Neural cell (in vitro differentiated cells): ENCODE measurements around the gene TYMP. TPM values are rescaled to one million over a fixed set of nuclear protein-coding genes. Genes with fewer than 3 reads are reported as not detected.

ENCODE experiments used
- H2AFZ ChIP-seq: fragments of 200-600, 300-800 bp; sonication (generic), shearing (Covaris generic); 2 replicates; pipeline ENCODE4 v1.6.0; 2014; ENCODE audit warnings: low read depth, mild to moderate bottlenecking, antibody characterized with exemption, low read length, moderate library complexity
- H3F3A ChIP-seq: fragments of 200-600 bp; shearing (Covaris generic); 2 replicates; pipeline ENCODE4 v1.6.1; 2016; ENCODE audit warnings: mild to moderate bottlenecking, moderate library complexity, mixed read lengths, antibody characterized with exemption, low read length; ENCODE audit not compliant: insufficient read depth, poor library complexity, severe bottlenecking
- H3K27ac ChIP-seq: fragments of 200-600, 300-800 bp; sonication (generic), shearing (Covaris generic); 2 replicates; pipeline ENCODE4 v1.5.1; 2014; ENCODE audit warnings: mild to moderate bottlenecking, low read length, moderate library complexity
- H3K27me3 ChIP-seq: fragments of 300-800, 200-600 bp; sonication (generic), shearing (Covaris generic); 2 replicates; pipeline ENCODE4 v1.6.0; 2014; ENCODE audit warnings: mild to moderate bottlenecking, low read depth, low read length, moderate library complexity; ENCODE audit not compliant: insufficient read depth
- H3K36me3 ChIP-seq: fragments of 300-800, 200-600 bp; sonication (generic), shearing (Covaris generic); 2 replicates; pipeline ENCODE4 v1.5.1; 2014; ENCODE audit warnings: mild to moderate bottlenecking, antibody characterized with exemption, low read length, moderate library complexity; ENCODE audit not compliant: insufficient read depth
- H3K4me2 ChIP-seq: fragments of 300-800, 200-600 bp; sonication (generic), shearing (Covaris generic); 2 replicates; pipeline ENCODE4 v1.6.0; 2014; ENCODE audit warnings: mild to moderate bottlenecking, low read length
- H3K4me3 ChIP-seq: fragments of 300-800, 200-600 bp; sonication (generic), shearing (Covaris generic); 2 replicates; pipeline ENCODE4 v1.5.1; 2014; ENCODE audit warnings: mild to moderate bottlenecking, low read length, moderate library complexity
- H3K79me2 ChIP-seq: fragments of 200-600 bp; shearing (Covaris generic); replicated peaks from 2 replicates; pipeline ENCODE4 v1.6.0; 2014; ENCODE audit warnings: mild to moderate bottlenecking, low read length, moderate library complexity; ENCODE audit not compliant: insufficient read depth
- H3K9ac ChIP-seq: fragments of 300-800, 200-600 bp; sonication (generic), shearing (Covaris generic); 2 replicates; pipeline ENCODE4 v1.6.1; 2016; ENCODE audit warnings: mild to moderate bottlenecking, low read length, mixed read lengths
- H3K9me2 ChIP-seq: fragments of 200-600 bp; shearing (Covaris generic); 2 replicates; pipeline ENCODE4 v1.6.1; 2016; ENCODE audit warnings: mild to moderate bottlenecking, low read length, mixed read lengths; ENCODE audit not compliant: insufficient read depth
- H3K9me3 ChIP-seq: fragments of 200-600, 300-800 bp; sonication (generic), shearing (Covaris generic); 2 replicates; pipeline ENCODE4 v1.6.1; 2016; ENCODE audit warnings: mild to moderate bottlenecking, mixed run types, low read length, moderate library complexity, mixed read lengths
- H4K20me1 ChIP-seq: fragments of 200-600 bp; shearing (Covaris generic); 2 replicates; pipeline ENCODE4 v1.6.1; 2016; ENCODE audit warnings: mild to moderate bottlenecking, mixed run types; ENCODE audit not compliant: insufficient read depth
- CTCF ChIP-seq: fragments of 450-650 bp; IDR thresholded peaks from 2 replicates; pipeline ENCODE4 v1.5.1; 2014; ENCODE audit warnings: antibody characterized with exemption, mild to moderate bottlenecking, moderate library complexity; ENCODE audit not compliant: poor library complexity, severe bottlenecking
- EP300 ChIP-seq: fragments of 450-650 bp; conservative IDR thresholded peaks from 2 replicates; pipeline ENCODE4 v1.6.1; 2014; ENCODE audit warnings: antibody characterized with exemption, mild to moderate bottlenecking, moderate library complexity; ENCODE audit not compliant: poor library complexity, severe bottlenecking
- EZH2 ChIP-seq: fragments of 200-600, 300-800 bp; shearing (Covaris generic), sonication (generic); IDR thresholded peaks from 2 replicates; pipeline ENCODE4 v1.6.1; 2014; ENCODE audit warnings: antibody characterized with exemption, low read length, borderline replicate concordance, mild to moderate bottlenecking; ENCODE audit not compliant: insufficient read depth, poor library complexity, severe bottlenecking
- MXI1 ChIP-seq: fragments of 450-650 bp; conservative IDR thresholded peaks from 2 replicates; pipeline ENCODE4 v1.6.1; 2014; ENCODE audit warnings: antibody characterized with exemption, mild to moderate bottlenecking; ENCODE audit not compliant: poor library complexity, severe bottlenecking
- POLR2AphosphoS5 ChIP-seq: IDR thresholded peaks from 2 replicates; pipeline ENCODE4 v1.6.1; 2012
- RAD21 ChIP-seq: fragments of 450-650 bp; conservative IDR thresholded peaks from 2 replicates; pipeline ENCODE4 v1.6.1; 2014; ENCODE audit warnings: antibody characterized with exemption, mild to moderate bottlenecking, moderate library complexity
- REST ChIP-seq: IDR thresholded peaks from 2 replicates; pipeline ENCODE4 v1.6.1; 2012; ENCODE audit warnings: borderline replicate concordance
- SMC3 ChIP-seq: fragments of 450-650 bp; conservative IDR thresholded peaks from 2 replicates; pipeline ENCODE4 v1.6.1; 2014; ENCODE audit warnings: antibody characterized with exemption, mild to moderate bottlenecking, moderate library complexity; ENCODE audit not compliant: poor library complexity
- TAF1 ChIP-seq: IDR thresholded peaks from 2 replicates; pipeline ENCODE4 v1.6.1; 2012; ENCODE audit warnings: low read depth
- polyA plus RNA-seq: library from polyadenylated mRNA; depleted of rRNA; stranded (reverse); fragments of >200 nt; gene quantifications from 2 replicates; pipeline ENCODE4 v1.2.3, GENCODE V29; 2014

TYMP gene
- polyA plus RNA-seq, 1 donor from 2014 or later: 0.87 TPM

GRCh38 chr22:50481045-50481439 is 48.8 kb downstream of the TYMP start:
- H3K9ac ChIP-seq: no peak overlapping the region
- no peak overlapping the region for H2AFZ ChIP-seq
- no peak overlapping the region for H3K4me3 ChIP-seq
- no peaks in the 10 kb centered on the region for H3K9me2 ChIP-seq
- H3K36me3 ChIP-seq: no peaks in the 10 kb centered on the region
- H4K20me1 ChIP-seq: no peaks in the 10 kb centered on the region
- H3F3A ChIP-seq: no peaks in the 10 kb centered on the region
- no peak for TF ChIP-seq TAF1
- TF ChIP-seq CTCF: no peak
- TF ChIP-seq REST: no peak
- TF ChIP-seq RAD21: no peak
- TF ChIP-seq SMC3: no peak
- TF ChIP-seq MXI1: no peak
- TF ChIP-seq EP300: no peak
- no peak for TF ChIP-seq POLR2AphosphoS5
- no peak for TF ChIP-seq EZH2
- H3K27ac ChIP-seq: no peak overlapping the region
- no peaks in the 10 kb centered on the region for H3K79me2 ChIP-seq
- peaks cover 32% of the 10 kb centered on the region for H3K27me3 ChIP-seq
- no peaks in the 10 kb centered on the region for H3K9me3 ChIP-seq
- no peak overlapping the region for H3K4me2 ChIP-seq

- H4K20me1 ChIP-seq: no peaks in the 10 kb centered on the region
- no peak overlapping the region for H3K4me3 ChIP-seq
- no peaks in the 10 kb centered on the region for H3K9me3 ChIP-seq
- H3K79me2 ChIP-seq: no peaks in the 10 kb centered on the region
- H3K27ac ChIP-seq: no peak overlapping the region
- H2AFZ ChIP-seq: no peak overlapping the region
- TF ChIP-seq SMC3 (no peak), CTCF (no peak), RAD21 (no peak), EZH2 (no peak), TAF1 (no peak)
- no peak overlapping the region for H3K4me2 ChIP-seq
- no peak overlapping the region for H3K9ac ChIP-seq
- H3K9me2 ChIP-seq: no peaks in the 10 kb centered on the region
- H3K27me3 ChIP-seq: peaks cover 32% of the 10 kb centered on the region
- H3F3A ChIP-seq: no peaks in the 10 kb centered on the region
- no peaks in the 10 kb centered on the region for H3K36me3 ChIP-seq
Measured at GRCh38 chr22:50479721-50480120, 50.1 kb downstream of the TYMP start.
